GM20000 (cell line): ENCODE data around the gene LINC01488.

Source experiments
- DNase-seq: peaks from one replicate; pipeline ENCODE4 v3.0.0; 2012; ENCODE audit warnings: low spot score
- CTCF ChIP-seq: IDR thresholded peaks from 2 replicates; pipeline ENCODE4 v1.5.1; 2012; ENCODE audit warnings: mild to moderate bottlenecking, control low read depth; ENCODE audit errors: extremely low read depth, missing control alignments

Gene LINC01488

GRCh38 chr11:69533296-69534165, 52.1 kb downstream of the LINC01488 start:
- DNase-seq, result no peak
- no peak for TF ChIP-seq CTCF

GRCh38 chr11:69534166-69534530, 52.7 kb downstream of the LINC01488 start:
- TF ChIP-seq CTCF, result no peak

GRCh38 chr11:69535908-69536307, 54.4 kb downstream of the LINC01488 start:
- no peak for TF ChIP-seq CTCF
- DNase-seq, result no peak

More at GRCh38 chr11:69534166-69534530, 52.7 kb downstream of the LINC01488 start:
- DNase-seq, result no peak

- no peak for DNase-seq
- no peak for TF ChIP-seq CTCF
Observed at GRCh38 chr11:69536406-69536805, 54.9 kb downstream of the LINC01488 start.

- TF ChIP-seq CTCF, result no peak
- no peak for DNase-seq
Observed at GRCh38 chr11:69537126-69537525, 55.7 kb downstream of the LINC01488 start.

GRCh38 chr11:69537855-69538640, 56.6 kb downstream of the LINC01488 start:
- no peak for TF ChIP-seq CTCF
- no peak for DNase-seq

GRCh38 chr11:69538854-69539253, 57.4 kb downstream of the LINC01488 start:
- TF ChIP-seq CTCF, result no peak
- DNase-seq, result no peak
